CD4-positive, alpha-beta memory T cell (primary cell): ENCODE measurements around the gene LHFPL6. TPM values are rescaled to one million over a fixed set of nuclear protein-coding genes. Genes with fewer than 3 reads are reported as not detected.

Experiments used
- CTCF ChIA-PET: fragments of 350-600 bp; sonication (Branson Sonifier 250); formaldehyde crosslinking; loops from one replicate; lab custom pipeline; 2021; ENCODE audit warnings: inconsistent platforms; ENCODE audit not compliant: partially characterized antibody; lab: Charles Lee
- POLR2A ChIA-PET: fragments of 350-600 bp; sonication (Branson Sonifier 250); formaldehyde crosslinking; loops from one replicate; lab custom pipeline; 2021; ENCODE audit not compliant: partially characterized antibody; lab: Charles Lee
- DNase-seq, 5 donors: peaks; one replicate each; pipeline versions ENCODE4 v3.0.0 to v3.0.0-alpha.2; 2020 to 2022; ENCODE audit warnings: mixed read lengths in 1 of 5
- H3K27ac ChIP-seq: one replicate; pipeline ENCODE4 v1.7.0; 2013; ENCODE audit warnings: low read depth, low read length
- H3K27me3 ChIP-seq: 2 replicates; pipeline ENCODE4 v1.7.0; 2013; ENCODE audit warnings: mild to moderate bottlenecking, low read length, moderate library complexity; ENCODE audit not compliant: insufficient read depth
- H3K36me3 ChIP-seq: 2 replicates; pipeline ENCODE4 v1.7.0; 2013; ENCODE audit warnings: mild to moderate bottlenecking, low read length, moderate library complexity; ENCODE audit not compliant: insufficient read depth
- H3K4me1 ChIP-seq: 2 replicates; pipeline ENCODE4 v1.7.0; 2013; ENCODE audit warnings: mild to moderate bottlenecking, low read length, moderate library complexity; ENCODE audit not compliant: insufficient read depth
- H3K4me3 ChIP-seq, 2 donors: one replicate each; pipeline ENCODE4 v1.7.0; 2013; ENCODE audit warnings: low read length in 2 of 2, mild to moderate bottlenecking in 1 of 2
- H3K9me3 ChIP-seq, 2 donors: one replicate each; pipeline ENCODE4 v1.7.0; 2013; ENCODE audit warnings: low read length in 2 of 2, control low read depth in 1 of 2; ENCODE audit not compliant: control insufficient read depth in 1 of 2
- H3K27ac Mint-ChIP-seq, 7 donors: one replicate each; pipeline ENCODE4 v1.8.0; 2020 to 2021; ENCODE audit warnings: mixed read lengths in 7 of 7, mild to moderate bottlenecking in 6 of 7, inconsistent platforms in 3 of 7, moderate library complexity in 3 of 7
- H3K27me3 Mint-ChIP-seq, 2 donors: one replicate each; pipeline ENCODE4 v1.8.0; 2020 to 2021; ENCODE audit warnings: mixed read lengths in 2 of 2
- H3K36me3 Mint-ChIP-seq, 2 donors: one replicate each; pipeline ENCODE4 v1.8.0; 2020 to 2021; ENCODE audit warnings: mixed read lengths in 2 of 2, inconsistent platforms in 1 of 2, mild to moderate bottlenecking in 1 of 2
- H3K4me1 Mint-ChIP-seq, 4 donors: one replicate each; pipeline ENCODE4 v1.8.0; 2020 to 2021; ENCODE audit warnings: mixed read lengths in 4 of 4, mild to moderate bottlenecking in 1 of 4
- H3K4me3 Mint-ChIP-seq, 8 donors: one replicate each; pipeline ENCODE4 v1.8.0; 2020 to 2021; ENCODE audit warnings: mixed read lengths in 8 of 8, mild to moderate bottlenecking in 7 of 8, moderate library complexity in 6 of 8, inconsistent platforms in 3 of 8
- H3K9me3 Mint-ChIP-seq, 8 donors: one replicate each; pipeline ENCODE4 v1.8.0; 2020 to 2021; ENCODE audit warnings: mixed read lengths in 8 of 8, mild to moderate bottlenecking in 5 of 8, inconsistent platforms in 3 of 8, moderate library complexity in 1 of 8
- intact Hi-C: fragments of 100-400 bp; cut with micrococcal nuclease; formaldehyde crosslinking; loops from one replicate; pipeline ENCODE4 v1.15.1; 2023
- polyA plus RNA-seq, 2 donors: library from polyadenylated mRNA; unstranded; fragments of 300-500 nt; fragmentation: Illumina TruSeq; gene quantifications; one replicate each; pipeline ENCODE4 v1.2.3, GENCODE V29; 2021
- total RNA-seq, 2 experiments: library from RNA; stranded (reverse); gene quantifications; one replicate each; pipeline ENCODE4 v1.2.3, GENCODE V29; 2021

LHFPL6 gene
- total and polyA plus RNA-seq, 4 experiments from 2014 or later: 0.16 TPM; not detected in 3

DNA sequence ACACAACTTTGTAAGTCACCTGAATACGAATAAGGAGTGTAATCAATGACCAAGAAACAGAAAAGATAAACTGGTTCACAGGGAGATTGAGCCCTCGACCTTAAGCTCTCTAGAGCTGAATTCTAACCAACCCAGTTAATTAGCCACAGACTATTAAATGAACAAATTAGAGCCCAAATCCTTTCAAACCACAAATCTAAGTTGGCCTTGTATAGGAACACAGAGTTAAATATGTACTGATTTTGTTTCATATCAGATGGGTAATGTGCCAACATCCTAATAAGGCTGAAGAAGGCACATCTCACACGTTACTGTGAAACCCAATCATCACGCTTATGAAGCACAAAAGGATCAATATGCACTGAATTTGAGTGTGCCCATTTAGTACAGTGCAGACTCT lies 156.1 kb downstream of the LHFPL6 start:
- no peak overlapping the region for H3K4me3 ChIP-seq
- no peaks in the 10 kb centered on the region for H3K4me1 Mint-ChIP-seq
- no peak overlapping the region for H3K27ac Mint-ChIP-seq
- H3K27ac ChIP-seq: no peak overlapping the region
- CTCF ChIA-PET: no interaction called here
- intact Hi-C loops: no loop called here
- H3K27me3 ChIP-seq: no peaks in the 10 kb centered on the region
- H3K36me3 ChIP-seq: no peaks in the 10 kb centered on the region
- no peaks in the 10 kb centered on the region for H3K9me3 ChIP-seq
- H3K27me3 Mint-ChIP-seq: peaks cover 7 to 12% of the 10 kb centered on the region in 2 donors
- POLR2A ChIA-PET: no interaction called here
- H3K4me3 Mint-ChIP-seq: no peak overlapping the region
- peaks cover 0 to 2% (median 0%) of the 10 kb centered on the region in 8 donors for H3K9me3 Mint-ChIP-seq
- no peaks in the 10 kb centered on the region for H3K36me3 Mint-ChIP-seq
- H3K4me1 ChIP-seq: no peaks in the 10 kb centered on the region
- DNase-seq: no peak

DNA sequence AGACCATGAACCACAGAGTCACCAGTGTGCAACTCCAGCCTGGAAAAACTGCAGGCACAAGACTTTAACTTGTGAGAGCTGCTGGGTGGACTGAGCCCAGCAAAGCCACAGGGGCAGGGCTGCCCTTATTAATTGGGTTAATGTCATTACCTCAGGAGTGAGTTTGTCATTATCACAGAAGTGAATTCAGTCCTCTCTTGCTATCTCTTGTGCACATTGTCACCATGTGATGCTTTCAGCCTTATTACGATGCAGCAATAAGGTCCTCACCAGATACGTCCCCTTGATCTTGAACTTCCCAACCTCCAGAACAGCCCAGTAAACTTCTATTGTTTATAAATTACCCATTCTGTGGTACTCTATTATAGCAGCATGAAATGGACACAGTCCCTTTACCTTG lies 158.1 kb downstream of the LHFPL6 start:
- Mint-ChIP-seq H3K9me3 (peaks cover 0 to 5% (median under 1%) of the 10 kb centered on the region in 8 donors), H3K27me3 (peaks cover 7 to 12% of the 10 kb centered on the region in 2 donors), H3K36me3 (no peaks in the 10 kb centered on the region), H3K4me1 (no peaks in the 10 kb centered on the region), H3K4me3 (no peak overlapping the region), H3K27ac (no peak overlapping the region)
- ChIA-PET POLR2A (no interaction called here), CTCF (no interaction called here)
- Histone ChIP-seq H3K4me1 (no peaks in the 10 kb centered on the region), H3K36me3 (no peaks in the 10 kb centered on the region), H3K27me3 (no peaks in the 10 kb centered on the region), H3K27ac (no peak overlapping the region), H3K9me3 (no peaks in the 10 kb centered on the region), H3K4me3 (no peak overlapping the region)
- intact Hi-C loops: no loop called here
- no peak for DNase-seq

DNA sequence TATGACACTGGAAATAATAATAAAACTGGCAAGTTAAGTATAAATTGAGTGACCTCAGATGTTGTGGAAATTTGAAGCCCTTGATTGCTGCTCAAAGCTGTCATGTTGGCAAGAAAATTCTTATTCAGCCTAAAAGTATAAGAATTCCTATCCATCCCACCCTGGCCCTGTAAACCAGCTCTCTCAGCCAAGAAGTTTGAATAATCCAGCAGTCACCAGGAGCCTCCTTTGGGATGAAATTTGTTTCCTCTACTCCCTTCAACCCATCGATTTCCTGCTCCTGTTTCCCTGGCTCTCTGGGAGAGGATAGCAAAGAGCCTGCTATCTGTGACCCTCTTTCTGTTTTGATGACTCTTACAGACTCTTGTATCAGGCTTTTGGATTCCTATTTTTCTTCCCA lies 169.3 kb downstream of the LHFPL6 start:
- Histone ChIP-seq H3K4me1 (no peaks in the 10 kb centered on the region), H3K36me3 (no peaks in the 10 kb centered on the region), H3K27ac (no peak overlapping the region), H3K27me3 (no peaks in the 10 kb centered on the region), H3K4me3 (no peak overlapping the region), H3K9me3 (no peaks in the 10 kb centered on the region)
- Mint-ChIP-seq H3K27me3 (peaks cover 12 to 20% of the 10 kb centered on the region in 2 donors), H3K9me3 (peaks cover 0 to 14% (median 5%) of the 10 kb centered on the region in 8 donors), H3K4me3 (no peak overlapping the region), H3K27ac (no peak overlapping the region), H3K4me1 (no peaks in the 10 kb centered on the region), H3K36me3 (no peaks in the 10 kb centered on the region)
- ChIA-PET CTCF (no interaction called here), POLR2A (no interaction called here)
- intact Hi-C loops: no loop called here
- no peak for DNase-seq

- no peak overlapping the region for H3K27ac ChIP-seq
- H3K4me1 ChIP-seq: no peaks in the 10 kb centered on the region
- Mint-ChIP-seq H3K27me3 (peaks cover 12 to 20% of the 10 kb centered on the region in 2 donors), H3K4me1 (no peaks in the 10 kb centered on the region), H3K9me3 (peaks cover 0 to 14% (median 2%) of the 10 kb centered on the region in 8 donors), H3K4me3 (no peak overlapping the region), H3K27ac (peak overlapping the region in 1 of 7 donors; percentile 5), H3K36me3 (no peaks in the 10 kb centered on the region)
- H3K4me3 ChIP-seq: no peak overlapping the region
- ChIA-PET POLR2A (no interaction called here), CTCF (interaction anchor here (0.7 kb wide), 1 partner anchor 11 kb away, joined by 3 read pairs; no protein-coding TSS in a partner anchor)
- no peaks in the 10 kb centered on the region for H3K36me3 ChIP-seq
- DNase-seq: no peak
- intact Hi-C loops: no loop called here
- H3K9me3 ChIP-seq: no peaks in the 10 kb centered on the region
- no peaks in the 10 kb centered on the region for H3K27me3 ChIP-seq
Measured at GRCh38 chr13:39432196-39432595, 170.8 kb downstream of the LHFPL6 start.

DNA sequence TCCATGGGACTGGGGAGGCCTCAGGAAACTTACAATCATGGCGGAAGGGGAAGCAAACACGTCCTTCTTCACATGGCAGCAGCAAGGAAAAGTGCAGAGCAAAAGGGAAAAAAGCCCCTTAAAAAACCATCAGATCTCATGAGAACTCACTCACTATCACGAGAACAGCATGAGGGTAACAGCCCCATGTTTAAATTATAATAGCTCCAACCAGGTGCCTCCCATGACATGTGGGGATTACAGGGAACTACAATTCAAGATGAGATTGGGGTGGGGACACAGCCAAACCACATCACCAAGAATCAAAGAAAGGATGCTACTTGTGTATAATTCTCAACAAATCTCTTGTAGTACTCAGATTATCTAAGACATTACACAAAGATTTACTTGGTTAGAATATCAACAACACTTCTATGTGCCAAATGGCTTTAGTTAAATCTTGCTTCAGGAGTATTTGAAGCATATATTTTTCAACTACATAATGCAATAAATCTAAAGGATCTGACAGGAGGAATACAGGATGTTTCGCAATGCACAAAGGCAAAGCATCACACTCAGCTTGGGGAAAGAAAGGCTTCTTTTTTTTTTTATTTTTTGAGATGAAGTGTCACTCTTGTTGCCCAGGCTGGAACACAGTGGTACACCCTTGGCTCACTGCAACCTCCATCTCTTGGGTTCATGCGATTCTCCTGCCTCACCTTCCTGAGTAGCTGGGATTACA lies 180.0 kb downstream of the LHFPL6 start:
- Mint-ChIP-seq H3K9me3 (no peaks in the 10 kb centered on the region), H3K27ac (no peak overlapping the region), H3K4me1 (no peaks in the 10 kb centered on the region), H3K4me3 (no peak overlapping the region), H3K27me3 (peaks cover 3 to 4% of the 10 kb centered on the region in 2 donors), H3K36me3 (no peaks in the 10 kb centered on the region)
- CTCF ChIA-PET: no interaction called here
- no peaks in the 10 kb centered on the region for H3K36me3 ChIP-seq
- intact Hi-C loops: no loop called here
- POLR2A ChIA-PET: no interaction called here
- no peaks in the 10 kb centered on the region for H3K9me3 ChIP-seq
- no peak for DNase-seq
- no peaks in the 10 kb centered on the region for H3K4me1 ChIP-seq
- H3K4me3 ChIP-seq: no peak overlapping the region
- no peak overlapping the region for H3K27ac ChIP-seq
- no peaks in the 10 kb centered on the region for H3K27me3 ChIP-seq

DNA sequence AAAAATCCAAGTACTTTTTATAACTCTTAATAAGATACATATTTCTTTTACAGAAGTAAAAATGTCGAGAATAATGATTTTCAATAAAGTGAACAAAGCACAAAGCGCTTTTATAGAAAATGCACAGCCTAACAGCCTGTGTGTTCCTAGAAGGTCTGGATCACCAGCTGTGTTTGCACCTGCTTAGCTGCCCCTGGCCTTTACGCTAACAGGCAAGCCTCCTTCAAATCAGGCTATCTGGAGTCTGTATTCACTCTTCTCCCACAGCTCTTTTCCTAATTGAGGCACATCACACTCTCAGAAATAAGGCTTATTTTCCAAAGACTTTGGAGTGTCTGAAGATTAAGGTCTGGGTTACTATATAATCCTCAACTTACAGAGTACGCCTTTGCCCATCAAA lies 183.1 kb downstream of the LHFPL6 start:
- H3K27ac ChIP-seq: no peak overlapping the region
- no peak for DNase-seq
- no peak overlapping the region for H3K27ac Mint-ChIP-seq
- H3K9me3 ChIP-seq: no peaks in the 10 kb centered on the region
- H3K27me3 ChIP-seq: no peaks in the 10 kb centered on the region
- CTCF ChIA-PET: interaction anchor here (1.2 kb wide), 1 partner anchor 8 kb away, joined by 3 read pairs; no protein-coding TSS in a partner anchor
- H3K4me1 ChIP-seq: no peaks in the 10 kb centered on the region
- no peaks in the 10 kb centered on the region for H3K4me1 Mint-ChIP-seq
- POLR2A ChIA-PET: no interaction called here
- no peaks in the 10 kb centered on the region for H3K36me3 ChIP-seq
- H3K4me3 ChIP-seq: no peak overlapping the region
- intact Hi-C loops: loop anchor here (10.0 kb wide), 1 partner anchor 195 kb away; no protein-coding TSS in a partner anchor
- H3K9me3 Mint-ChIP-seq: no peaks in the 10 kb centered on the region
- H3K36me3 Mint-ChIP-seq: no peaks in the 10 kb centered on the region
- peaks cover 4 to 6% of the 10 kb centered on the region in 2 donors for H3K27me3 Mint-ChIP-seq
- H3K4me3 Mint-ChIP-seq: no peak overlapping the region

- ChIA-PET CTCF (interaction anchor here (1.0 to 1.2 kb wide), 2 partner anchors 9 to 14 kb away, joined by 3 read pairs; no protein-coding TSS in a partner anchor), POLR2A (no interaction called here)
- no peak overlapping the region for H3K27ac ChIP-seq
- H3K36me3 ChIP-seq: no peaks in the 10 kb centered on the region
- Mint-ChIP-seq H3K27me3 (peaks cover 4 to 6% of the 10 kb centered on the region in 2 donors), H3K4me3 (no peak overlapping the region), H3K9me3 (no peaks in the 10 kb centered on the region), H3K4me1 (no peaks in the 10 kb centered on the region), H3K27ac (no peak overlapping the region), H3K36me3 (no peaks in the 10 kb centered on the region)
- no peaks in the 10 kb centered on the region for H3K27me3 ChIP-seq
- no peak for DNase-seq
- no peak overlapping the region for H3K4me3 ChIP-seq
- no peaks in the 10 kb centered on the region for H3K9me3 ChIP-seq
- intact Hi-C loops: loop anchor here (10.0 kb wide), 1 partner anchor 196 kb away; no protein-coding TSS in a partner anchor
- no peaks in the 10 kb centered on the region for H3K4me1 ChIP-seq
Measured at GRCh38 chr13:39419068-39419467, 183.9 kb downstream of the LHFPL6 start.
